ENCODE measurements around the gene ANGPTL7.

The ANGPTL7 gene

GRCh38 chr1:11197359-11197758 is 8.2 kb downstream of the ANGPTL7 start:
- TF ChIP-seq, protein P1, sequence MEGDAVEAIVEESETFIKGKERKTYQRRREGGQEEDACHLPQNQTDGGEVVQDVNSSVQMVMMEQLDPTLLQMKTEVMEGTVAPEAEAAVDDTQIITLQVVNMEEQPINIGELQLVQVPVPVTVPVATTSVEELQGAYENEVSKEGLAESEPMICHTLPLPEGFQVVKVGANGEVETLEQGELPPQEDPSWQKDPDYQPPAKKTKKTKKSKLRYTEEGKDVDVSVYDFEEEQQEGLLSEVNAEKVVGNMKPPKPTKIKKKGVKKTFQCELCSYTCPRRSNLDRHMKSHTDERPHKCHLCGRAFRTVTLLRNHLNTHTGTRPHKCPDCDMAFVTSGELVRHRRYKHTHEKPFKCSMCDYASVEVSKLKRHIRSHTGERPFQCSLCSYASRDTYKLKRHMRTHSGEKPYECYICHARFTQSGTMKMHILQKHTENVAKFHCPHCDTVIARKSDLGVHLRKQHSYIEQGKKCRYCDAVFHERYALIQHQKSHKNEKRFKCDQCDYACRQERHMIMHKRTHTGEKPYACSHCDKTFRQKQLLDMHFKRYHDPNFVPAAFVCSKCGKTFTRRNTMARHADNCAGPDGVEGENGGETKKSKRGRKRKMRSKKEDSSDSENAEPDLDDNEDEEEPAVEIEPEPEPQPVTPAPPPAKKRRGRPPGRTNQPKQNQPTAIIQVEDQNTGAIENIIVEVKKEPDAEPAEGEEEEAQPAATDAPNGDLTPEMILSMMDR (conservative IDR thresholded peaks at IDR 0.05; ENCODE audit: control insufficient read depth, insufficient read depth, low read depth, low read length), result no peak
- no peak overlapping the region for H3K4me3 ChIP-seq (ENCODE audit: control insufficient read depth, low read depth, low read length)
- no peak for DNase-seq (ENCODE audit: low read depth)

DNA sequence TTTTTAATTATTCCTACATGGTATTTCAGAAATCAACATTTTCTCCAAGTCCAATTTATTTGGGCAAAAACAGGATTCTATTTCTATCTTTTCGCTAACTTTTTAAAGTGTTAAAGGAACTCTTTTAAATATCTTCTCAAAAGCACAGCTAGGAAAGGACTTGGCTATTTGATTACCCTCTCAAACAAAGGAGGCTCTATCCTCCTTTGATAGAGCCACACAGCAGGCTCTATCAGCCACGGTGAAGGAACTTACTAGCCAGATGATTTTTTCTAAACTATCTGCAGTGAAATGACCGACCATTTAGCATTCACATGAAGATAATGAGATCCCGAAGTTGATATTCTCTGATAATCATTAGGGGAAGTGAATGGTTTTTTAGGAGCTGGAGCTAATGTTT is 9.1 kb downstream of the ANGPTL7 start:
- TF ChIP-seq, protein P1 (conservative IDR thresholded peaks at IDR 0.05; ENCODE audit: control insufficient read depth, insufficient read depth, low read depth, low read length), result no peak
- H3K4me3 ChIP-seq (ENCODE audit: control insufficient read depth, low read depth, low read length), result no peak overlapping the region
- no peak for DNase-seq (ENCODE audit: low read depth)

- no peak for DNase-seq (ENCODE audit: low read depth)
- TF ChIP-seq, protein P1 (conservative IDR thresholded peaks at IDR 0.05; ENCODE audit: control insufficient read depth, insufficient read depth, low read depth, low read length), result no peak
- H3K4me3 ChIP-seq (ENCODE audit: control insufficient read depth, low read depth, low read length), result no peak overlapping the region
These were observed 9.9 kb downstream of the ANGPTL7 start for GRCh38 chr1:11198851-11199594.

GRCh38 chr1:11204396-11205190 is 15.4 kb downstream of the ANGPTL7 start:
- TF ChIP-seq, protein P1 (conservative IDR thresholded peaks at IDR 0.05; ENCODE audit: control insufficient read depth, insufficient read depth, low read depth, low read length), result no peak
- H3K4me3 ChIP-seq (ENCODE audit: control insufficient read depth, low read depth, low read length), result no peak overlapping the region
- no peak for DNase-seq (ENCODE audit: low read depth)

- H3K4me3 ChIP-seq (ENCODE audit: control insufficient read depth, low read depth, low read length), result no peak overlapping the region
- TF ChIP-seq, protein P1 (conservative IDR thresholded peaks at IDR 0.05; ENCODE audit: control insufficient read depth, insufficient read depth, low read depth, low read length), result no peak
- peak; percentile 6 for DNase-seq (ENCODE audit: low read depth)
These were observed 18.9 kb downstream of the ANGPTL7 start for GRCh38 chr1:11207898-11208611.

DNA sequence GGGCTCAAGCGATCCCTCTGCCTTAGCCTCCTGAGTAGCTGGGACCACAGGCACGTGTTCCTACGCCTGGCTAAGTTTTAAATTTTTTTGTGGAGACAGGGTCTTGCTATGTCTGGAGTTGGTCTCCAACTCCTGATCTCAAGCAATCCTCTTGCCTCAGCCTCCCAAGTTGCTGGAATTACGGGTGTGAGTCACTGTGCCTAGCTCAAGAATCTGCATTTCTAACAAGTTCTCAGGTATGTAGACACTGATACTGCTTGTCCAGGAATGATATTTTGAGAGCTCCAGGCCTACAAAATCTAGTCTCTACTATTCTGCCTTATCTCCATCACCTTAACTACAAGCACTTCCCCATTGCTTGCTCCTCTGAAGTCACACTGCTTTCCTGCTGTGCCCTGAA is 22.3 kb downstream of the ANGPTL7 start:
- TF ChIP-seq, protein P1 (conservative IDR thresholded peaks at IDR 0.05; ENCODE audit: control insufficient read depth, insufficient read depth, low read depth, low read length), result no peak
- no peak overlapping the region for H3K4me3 ChIP-seq (ENCODE audit: control insufficient read depth, low read depth, low read length)
- DNase-seq (ENCODE audit: low read depth), result no peak
